IPS-18c (cell line): ENCODE data around the gene TOM1L2.

Experiments
- H3K4me3 ChIP-seq: 2 replicates; pipeline ENCODE4 v1.7.0; 2013; ENCODE audit warnings: low read depth, mild to moderate bottlenecking, low read length, moderate library complexity; ENCODE audit not compliant: insufficient read depth
- H3K9me3 ChIP-seq: one replicate; pipeline ENCODE4 v1.6.1; 2013; ENCODE audit warnings: mild to moderate bottlenecking, low read length, moderate library complexity; ENCODE audit not compliant: control insufficient read depth, insufficient read depth

Gene TOM1L2

GRCh38 chr17:17794382-17794781 is 177.8 kb downstream of the TOM1L2 start:
- Histone ChIP-seq H3K4me3 (no peak overlapping the region), H3K9me3 (no peaks in the 10 kb centered on the region)
